Activated naive CD8-positive, alpha-beta T cell treated with anti-CD3 and anti-CD28 coated beads, Interleukin-2, amount 50 U/mL, for 24 hours (primary cell): ENCODE measurements around the gene KPNA4.
"Not testable (repeated sequence)": the region's sequence is repeated elsewhere in the genome, so short reads cannot be mapped to it uniquely, and the experiment has no call there.

Source experiments
- ATAC-seq: fragments of 150-1000 bp; cut with Tn5 transposase; one replicate; pipeline ENCODE4 v1.10.0; 2021
- DNase-seq: peaks from one replicate; pipeline ENCODE4 v3.0.0; 2021
- H3K27ac Mint-ChIP-seq: one replicate; pipeline ENCODE4 v1.8.0; 2021; ENCODE audit warnings: mild to moderate bottlenecking, mixed read lengths
- H3K27me3 Mint-ChIP-seq: one replicate; pipeline ENCODE4 v1.8.0; 2021; ENCODE audit warnings: mixed read lengths
- H3K36me3 Mint-ChIP-seq: one replicate; pipeline ENCODE4 v1.8.0; 2021; ENCODE audit warnings: low read depth, mixed read lengths
- H3K4me1 Mint-ChIP-seq: one replicate; pipeline ENCODE4 v1.8.0; 2021; ENCODE audit warnings: mixed read lengths
- H3K4me3 Mint-ChIP-seq: one replicate; pipeline ENCODE4 v1.8.0; 2021; ENCODE audit warnings: mild to moderate bottlenecking, moderate library complexity, mixed read lengths
- H3K9me3 Mint-ChIP-seq: one replicate; pipeline ENCODE4 v1.8.0; 2021; ENCODE audit warnings: mixed read lengths

KPNA4 gene

DNA sequence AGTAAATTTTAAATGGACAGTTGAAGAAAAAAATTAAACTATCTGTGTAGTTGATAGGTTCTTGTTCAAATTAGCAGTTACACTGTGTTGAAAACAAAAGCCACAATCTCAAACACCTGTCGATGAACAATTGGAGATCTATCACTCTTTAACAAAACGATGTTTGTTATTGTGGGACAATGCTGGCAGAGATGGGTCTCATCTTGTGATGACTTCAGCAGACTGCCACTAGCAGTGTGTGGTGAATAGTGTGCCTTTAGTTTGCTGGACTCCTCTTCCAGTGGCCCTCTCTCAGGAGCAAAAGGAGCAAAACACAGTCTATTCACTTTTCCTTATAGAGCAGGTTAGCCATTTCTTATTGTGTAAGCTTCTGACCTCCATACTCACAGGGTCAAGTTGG, 101.0 kb downstream of the KPNA4 start:
- H3K27ac Mint-ChIP-seq, result no peak overlapping the region
- H3K9me3 Mint-ChIP-seq, result peaks cover 7% of the 10 kb centered on the region
- H3K36me3 Mint-ChIP-seq, result no peaks in the 10 kb centered on the region
- H3K4me3 Mint-ChIP-seq, result no peak overlapping the region
- ATAC-seq (no peak), DNase-seq (no peak)
- peaks cover 8% of the 10 kb centered on the region for H3K27me3 Mint-ChIP-seq
- H3K4me1 Mint-ChIP-seq, result no peaks in the 10 kb centered on the region

DNA sequence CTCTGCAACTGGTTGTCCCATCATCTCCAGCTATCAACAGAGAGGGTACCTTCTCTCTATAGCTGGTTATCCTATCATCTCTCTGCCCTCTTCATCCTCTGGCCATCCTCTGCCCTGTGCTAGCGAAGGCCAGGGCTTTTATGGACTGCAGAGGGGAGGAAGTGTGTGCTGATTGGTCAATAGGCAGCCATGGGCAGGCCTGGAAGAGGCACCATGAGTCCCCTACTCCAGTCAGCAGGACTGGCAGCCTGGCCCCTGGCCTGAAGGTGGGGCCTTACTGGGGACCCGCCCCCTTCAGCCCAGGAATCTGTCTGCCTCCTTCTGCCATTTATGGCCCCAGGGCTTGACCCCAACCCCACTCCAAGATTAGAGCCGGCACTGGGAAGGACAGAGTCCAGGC, 105.3 kb downstream of the KPNA4 start:
- H3K9me3 Mint-ChIP-seq, result no peaks in the 10 kb centered on the region
- no peaks in the 10 kb centered on the region for H3K4me1 Mint-ChIP-seq
- H3K4me3 Mint-ChIP-seq, result no peak overlapping the region
- H3K36me3 Mint-ChIP-seq, result no peaks in the 10 kb centered on the region
- no peak overlapping the region for H3K27ac Mint-ChIP-seq
- ATAC-seq (no peak), DNase-seq (no peak)
- H3K27me3 Mint-ChIP-seq, result no peaks in the 10 kb centered on the region

DNA sequence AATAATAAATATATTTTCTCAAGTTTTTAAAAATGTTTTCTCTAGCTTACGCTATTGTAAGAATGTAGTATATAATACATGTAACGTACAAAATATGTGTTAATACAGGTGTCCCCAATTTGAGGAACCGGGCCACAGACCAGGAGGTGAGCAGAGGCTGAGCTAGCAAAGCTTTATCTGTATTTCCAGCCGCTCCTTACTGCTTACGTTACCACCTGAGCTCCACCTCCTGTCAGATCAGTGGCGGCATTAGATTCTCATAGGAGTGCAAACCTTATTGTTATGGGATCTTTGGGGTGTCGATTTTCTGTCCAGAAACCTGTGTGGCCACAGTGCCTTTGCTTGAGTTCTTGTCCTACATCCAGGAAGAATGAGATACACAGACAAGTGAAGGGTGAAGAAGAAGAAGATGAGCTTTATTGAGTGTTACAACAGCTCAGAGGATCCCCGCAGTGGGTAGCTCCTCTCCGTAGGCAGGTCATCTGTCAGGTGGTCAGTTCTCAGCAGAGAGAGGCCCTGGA, 105.9 kb downstream of the KPNA4 start:
- H3K4me1 Mint-ChIP-seq, result no peaks in the 10 kb centered on the region
- no peaks in the 10 kb centered on the region for H3K27me3 Mint-ChIP-seq
- no peaks in the 10 kb centered on the region for H3K9me3 Mint-ChIP-seq
- ATAC-seq (no peak), DNase-seq (no peak)
- no peak overlapping the region for H3K4me3 Mint-ChIP-seq
- H3K36me3 Mint-ChIP-seq, result no peaks in the 10 kb centered on the region
- no peak overlapping the region for H3K27ac Mint-ChIP-seq

DNA sequence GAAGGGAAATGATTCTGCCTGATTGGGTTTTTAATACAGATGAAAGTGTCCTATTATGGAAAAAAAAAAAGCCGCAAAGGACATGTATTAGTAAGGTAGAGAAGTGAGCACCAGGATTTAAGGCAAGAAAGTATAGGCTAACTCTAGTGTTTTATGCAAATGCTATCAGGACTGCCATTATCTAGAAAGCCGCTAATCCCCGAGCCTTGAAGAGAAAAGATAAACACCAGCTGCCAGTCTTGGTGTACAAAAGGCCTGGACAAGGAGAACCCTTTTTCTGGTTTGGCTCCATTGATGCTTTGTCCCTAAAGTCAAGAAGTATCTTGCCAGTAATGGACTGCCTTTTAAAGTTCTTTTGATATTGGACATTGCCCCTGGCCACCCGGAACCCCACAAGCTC, 107.2 kb downstream of the KPNA4 start:
- Mint-ChIP-seq H3K4me1 (no peaks in the 10 kb centered on the region), H3K4me3 (no peak overlapping the region), H3K27ac (no peak overlapping the region), H3K9me3 (no peaks in the 10 kb centered on the region), H3K36me3 (no peaks in the 10 kb centered on the region), H3K27me3 (no peaks in the 10 kb centered on the region)
- DNase-seq (no peak), ATAC-seq (no peak)

DNA sequence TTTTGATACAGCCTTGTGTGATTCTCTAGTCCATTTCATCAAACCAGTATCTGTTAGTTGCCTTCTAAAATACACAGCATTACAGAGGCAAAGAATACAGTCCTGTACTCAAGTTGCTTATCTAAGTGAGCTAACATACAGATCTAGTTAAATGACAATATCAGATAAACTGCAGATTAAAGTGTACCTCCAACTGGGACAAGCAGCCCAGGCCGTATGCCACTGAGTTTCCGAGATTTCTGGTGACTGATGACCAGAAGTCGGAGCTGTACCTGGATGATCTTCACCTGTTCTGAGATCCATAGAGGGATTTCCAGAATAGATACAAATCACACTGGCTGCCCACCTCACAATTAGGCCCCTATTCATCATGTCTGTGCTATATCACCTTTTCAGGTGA, 109.5 kb downstream of the KPNA4 start:
- DNase-seq (no peak), ATAC-seq (no peak)
- no peaks in the 10 kb centered on the region for H3K36me3 Mint-ChIP-seq
- no peaks in the 10 kb centered on the region for H3K27me3 Mint-ChIP-seq
- no peaks in the 10 kb centered on the region for H3K4me1 Mint-ChIP-seq
- no peak overlapping the region for H3K4me3 Mint-ChIP-seq
- no peak overlapping the region for H3K27ac Mint-ChIP-seq
- H3K9me3 Mint-ChIP-seq, result no peaks in the 10 kb centered on the region

DNA sequence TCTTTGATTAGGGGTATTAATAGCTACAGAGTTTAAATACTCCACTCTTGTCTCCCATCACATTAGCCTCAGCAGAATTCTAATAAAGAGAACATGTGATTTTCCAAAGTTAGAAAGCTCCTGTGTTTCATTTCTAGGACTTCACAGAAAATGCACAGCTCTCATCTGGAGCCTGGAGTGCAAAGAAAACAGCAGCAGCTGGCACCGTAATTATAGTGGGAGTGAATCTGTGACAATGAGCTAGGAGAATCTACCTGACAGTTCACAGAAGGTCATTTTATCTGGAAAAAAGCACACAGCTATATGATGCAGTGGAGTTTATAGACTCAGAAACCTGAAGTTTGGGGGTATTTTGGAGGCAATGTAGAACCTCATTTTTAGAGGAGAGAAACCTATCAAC, 110.4 kb downstream of the KPNA4 start:
- Mint-ChIP-seq H3K36me3 (peaks cover 4% of the 10 kb centered on the region), H3K9me3 (no peaks in the 10 kb centered on the region), H3K4me3 (no peak overlapping the region), H3K27me3 (no peaks in the 10 kb centered on the region), H3K27ac (no peak overlapping the region), H3K4me1 (peaks cover 8% of the 10 kb centered on the region)
- ATAC-seq, result no peak
- DNase-seq, result no peak

DNA sequence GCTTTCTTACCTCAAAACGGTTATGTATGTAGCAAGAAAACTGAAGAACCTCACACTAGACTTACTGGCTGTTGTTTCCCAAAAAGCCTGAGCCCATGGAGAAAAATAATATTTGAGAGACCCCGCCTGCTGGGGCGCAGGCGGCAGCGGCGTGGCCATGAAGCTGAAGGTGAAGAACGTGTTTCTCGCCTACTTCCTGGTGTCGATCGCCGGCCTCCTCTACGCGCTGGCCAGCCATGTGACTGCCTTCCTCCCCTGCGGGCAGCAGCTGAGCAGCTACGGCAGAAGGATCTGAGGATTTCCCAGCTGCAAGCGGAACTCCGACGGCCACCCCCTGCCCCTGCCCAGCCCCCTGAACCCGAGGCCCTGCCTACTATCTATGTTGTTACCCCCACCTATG, 113.1 kb downstream of the KPNA4 start:
- peaks cover 26% of the 10 kb centered on the region for H3K4me1 Mint-ChIP-seq
- H3K27me3 Mint-ChIP-seq, ATAC-seq, H3K4me3 Mint-ChIP-seq, H3K9me3 Mint-ChIP-seq, H3K27ac Mint-ChIP-seq, DNase-seq: not testable (repeated sequence)
- H3K36me3 Mint-ChIP-seq, result peaks cover 14% of the 10 kb centered on the region

DNA sequence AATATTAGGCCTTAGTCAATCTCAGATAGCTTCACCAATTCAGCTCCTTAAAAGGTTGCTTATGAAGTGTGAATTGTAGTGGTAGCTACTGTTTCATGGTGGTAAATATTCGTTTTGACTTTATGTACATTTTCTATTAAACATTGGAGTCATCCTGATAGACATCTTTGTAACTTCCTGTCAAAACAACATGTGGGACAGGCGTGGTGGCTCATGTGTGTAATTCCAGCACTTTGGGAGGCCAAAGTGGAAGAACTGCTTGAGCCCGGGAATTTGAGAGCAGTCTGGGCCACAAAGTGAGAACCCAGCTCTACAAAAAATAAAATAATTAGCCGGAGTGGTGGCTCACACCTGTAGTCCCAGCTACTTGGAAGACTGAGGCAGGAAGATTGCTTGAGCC, 113.8 kb downstream of the KPNA4 start:
- Mint-ChIP-seq H3K27me3 (no peaks in the 10 kb centered on the region), H3K9me3 (no peaks in the 10 kb centered on the region), H3K36me3 (peaks cover 18% of the 10 kb centered on the region), H3K27ac (no peak overlapping the region), H3K4me3 (no peak overlapping the region), H3K4me1 (peaks cover 30% of the 10 kb centered on the region)
- no peak for ATAC-seq
- DNase-seq, result no peak

DNA sequence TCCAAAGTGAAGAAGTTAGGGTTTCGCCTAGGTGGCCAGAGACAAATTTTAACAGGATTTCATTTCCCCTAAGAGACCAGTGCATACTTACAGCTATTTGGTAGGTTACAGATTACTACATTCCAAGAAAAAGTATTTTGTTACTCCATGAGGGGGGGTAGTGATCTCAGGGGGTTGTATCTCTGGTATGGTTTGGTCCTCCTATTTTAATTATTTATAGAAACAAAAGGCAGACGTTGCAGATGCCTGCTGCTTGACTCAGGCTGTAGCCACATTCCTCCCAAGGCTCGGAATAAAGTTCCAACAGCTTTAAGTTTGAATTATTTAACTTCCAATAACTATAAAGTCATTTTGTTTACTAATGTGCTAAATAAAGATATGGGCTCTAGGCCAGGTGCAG, 114.5 kb downstream of the KPNA4 start:
- ATAC-seq (no peak), DNase-seq (no peak)
- Mint-ChIP-seq H3K4me1 (peaks cover 35% of the 10 kb centered on the region), H3K4me3 (peak overlapping the region; percentile 97), H3K27me3 (no peaks in the 10 kb centered on the region), H3K36me3 (peaks cover 22% of the 10 kb centered on the region), H3K9me3 (no peaks in the 10 kb centered on the region), H3K27ac (peak overlapping the region; percentile 95)

DNA sequence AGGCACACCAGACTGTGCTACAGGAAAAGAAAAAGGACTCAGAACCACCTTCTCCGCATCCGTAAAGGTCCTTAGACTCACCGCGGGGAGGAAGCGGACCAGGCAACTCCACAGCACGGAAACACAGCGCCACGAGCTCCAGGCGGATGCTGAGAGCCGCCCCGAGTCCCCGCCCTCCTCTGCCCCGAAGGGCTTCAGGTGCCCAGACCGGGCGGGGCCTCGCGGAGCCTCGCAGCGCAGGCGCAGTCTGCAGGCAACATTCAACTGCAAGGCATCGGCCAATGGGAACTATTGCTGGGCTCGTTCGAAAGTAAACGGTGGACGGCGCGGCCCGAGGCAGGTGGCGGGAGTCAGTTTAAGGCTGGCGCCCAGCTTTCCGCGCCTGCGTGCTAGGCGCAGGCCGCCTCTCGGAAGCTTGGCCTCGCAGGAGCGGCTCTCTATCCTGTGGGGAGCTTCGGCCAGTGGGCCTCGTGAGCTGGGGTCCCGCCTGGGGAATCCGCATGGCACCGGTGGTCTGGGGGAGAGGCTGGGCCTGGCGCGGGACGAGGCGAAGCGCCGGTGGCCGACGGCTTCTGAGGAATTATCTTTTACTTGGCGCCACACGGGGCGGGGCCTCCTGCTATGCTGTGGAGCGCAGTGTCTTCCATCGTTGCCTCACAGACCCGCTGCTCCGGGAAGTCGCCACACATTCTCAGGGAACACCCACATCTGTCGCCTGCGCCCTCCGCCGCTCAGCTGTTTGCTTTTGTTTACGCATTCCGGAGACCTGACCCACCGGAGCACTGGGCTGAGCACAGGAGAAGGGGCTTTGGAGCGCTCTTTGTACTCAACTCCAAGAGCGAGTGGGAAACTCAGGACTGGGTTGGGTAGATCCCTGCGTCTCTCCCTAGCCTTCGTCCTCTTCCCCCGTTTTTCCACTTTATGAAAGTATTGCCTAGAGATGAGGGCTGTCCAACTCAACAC, 115.5 kb downstream of the KPNA4 start, which contains the start of gene TRIM59:
Gene TRIM59, minus strand, starts transcription at position 151 of the 963 bp plus-strand sequence. CDS start 10,603 bp downstream, outside the sequence.
- DNase-seq (peak; percentile 96), ATAC-seq (peak; percentile 97)
- Mint-ChIP-seq H3K27ac (peak within 1 kb of the TSS; percentile 95), H3K4me3 (peak within 1 kb of the TSS; percentile 97), H3K27me3 (no peaks in the 10 kb centered on the region), H3K36me3 (peaks cover 30% of the 10 kb centered on the region), H3K9me3 (no peaks in the 10 kb centered on the region), H3K4me1 (peaks cover 39% of the 10 kb centered on the region)

DNA sequence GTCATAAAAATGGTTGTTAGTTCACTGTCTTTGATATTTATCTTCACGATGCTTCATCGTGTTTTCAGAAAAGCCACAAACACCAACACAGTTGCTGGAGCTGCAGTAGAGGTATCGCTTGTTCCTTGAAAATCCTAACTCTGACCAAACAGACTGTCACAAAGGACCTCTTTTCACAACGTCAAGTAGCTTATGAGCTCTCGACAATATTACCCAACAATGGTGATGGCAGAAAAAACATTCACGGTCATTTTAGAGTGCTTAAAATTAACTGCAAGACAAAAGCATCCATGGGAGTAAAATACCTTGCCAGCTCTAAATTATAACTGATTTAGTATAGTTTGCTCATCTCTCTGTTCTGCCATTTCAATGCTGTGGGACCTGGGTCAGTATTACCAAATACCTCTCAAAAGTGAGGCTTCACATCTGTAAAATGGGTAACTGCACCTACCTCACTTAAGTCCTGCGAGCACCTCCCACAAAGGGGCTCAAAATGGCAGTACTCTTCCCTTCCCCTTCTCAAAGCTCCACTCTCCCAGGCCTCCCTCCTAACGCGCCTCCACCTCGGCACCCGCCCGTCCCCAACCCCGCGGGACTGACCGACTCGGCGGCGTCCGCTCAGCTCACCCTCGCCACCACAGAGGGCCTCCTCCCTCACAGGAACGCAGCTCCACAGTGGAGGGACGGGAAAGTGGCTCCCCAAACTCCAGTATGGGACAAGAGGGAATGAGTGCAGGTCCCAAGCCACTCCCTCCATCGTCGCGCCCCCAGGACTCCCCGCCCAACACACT, 116.3 kb downstream of the KPNA4 start:
- peaks cover 36% of the 10 kb centered on the region for H3K36me3 Mint-ChIP-seq
- H3K4me3 Mint-ChIP-seq, result peak overlapping the region; percentile 97
- peaks cover 44% of the 10 kb centered on the region for H3K4me1 Mint-ChIP-seq
- H3K27ac Mint-ChIP-seq, result peak overlapping the region; percentile 95
- ATAC-seq (peak; percentile 42), DNase-seq (no peak)
- H3K27me3 Mint-ChIP-seq, result no peaks in the 10 kb centered on the region
- H3K9me3 Mint-ChIP-seq, result no peaks in the 10 kb centered on the region

DNA sequence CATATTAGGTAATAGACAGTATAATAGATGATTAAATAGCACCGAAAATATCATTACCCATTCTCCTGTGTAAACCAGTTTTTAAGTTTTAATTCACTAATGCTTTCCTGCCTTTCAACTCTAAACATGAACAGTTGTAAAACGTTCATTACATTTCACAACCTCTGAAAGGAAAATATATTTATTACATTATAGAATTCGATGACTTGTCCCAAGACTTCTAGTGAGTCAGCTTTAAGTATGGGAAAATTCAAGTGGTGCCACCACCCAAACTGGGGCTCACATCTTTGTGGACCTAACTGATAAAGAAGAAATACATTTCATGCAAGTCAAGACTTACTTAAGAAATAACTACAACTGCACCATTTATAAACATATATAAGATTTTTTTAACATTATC, 117.8 kb downstream of the KPNA4 start:
- ATAC-seq (no peak), DNase-seq (no peak)
- Mint-ChIP-seq H3K4me3 (peak overlapping the region; percentile 97), H3K4me1 (peaks cover 47% of the 10 kb centered on the region), H3K27me3 (no peaks in the 10 kb centered on the region), H3K9me3 (no peaks in the 10 kb centered on the region), H3K27ac (no peak overlapping the region), H3K36me3 (peaks cover 48% of the 10 kb centered on the region)

DNA sequence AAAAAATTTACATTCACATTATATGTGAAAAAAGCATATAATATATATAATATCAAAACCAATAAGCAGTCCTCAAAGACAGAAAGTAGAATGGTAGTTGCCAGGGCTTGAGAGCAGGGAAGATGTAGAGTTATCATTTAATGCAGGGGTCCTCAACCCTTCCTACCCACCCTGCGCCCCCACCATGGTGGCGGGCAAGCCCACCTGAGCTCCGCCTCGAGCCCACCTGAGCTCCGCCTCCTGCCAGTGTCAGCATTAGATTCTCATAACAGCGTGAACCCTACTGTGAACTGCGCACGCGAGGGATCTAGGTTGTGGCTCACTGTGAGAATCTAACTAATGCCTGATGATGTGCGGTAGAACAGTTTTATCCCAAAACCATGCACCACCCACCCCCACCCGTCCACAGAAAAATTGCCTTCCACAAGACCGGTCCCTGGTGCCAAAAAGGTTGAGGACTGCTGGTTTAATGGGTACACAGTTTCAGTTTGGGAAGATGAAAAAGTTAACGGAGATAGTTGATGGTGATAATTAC, 118.8 kb downstream of the KPNA4 start:
- Mint-ChIP-seq H3K4me1 (peaks cover 54% of the 10 kb centered on the region), H3K4me3 (no peak overlapping the region), H3K27ac (no peak overlapping the region), H3K9me3 (no peaks in the 10 kb centered on the region), H3K36me3 (peaks cover 54% of the 10 kb centered on the region), H3K27me3 (no peaks in the 10 kb centered on the region)
- ATAC-seq (no peak), DNase-seq (no peak)

DNA sequence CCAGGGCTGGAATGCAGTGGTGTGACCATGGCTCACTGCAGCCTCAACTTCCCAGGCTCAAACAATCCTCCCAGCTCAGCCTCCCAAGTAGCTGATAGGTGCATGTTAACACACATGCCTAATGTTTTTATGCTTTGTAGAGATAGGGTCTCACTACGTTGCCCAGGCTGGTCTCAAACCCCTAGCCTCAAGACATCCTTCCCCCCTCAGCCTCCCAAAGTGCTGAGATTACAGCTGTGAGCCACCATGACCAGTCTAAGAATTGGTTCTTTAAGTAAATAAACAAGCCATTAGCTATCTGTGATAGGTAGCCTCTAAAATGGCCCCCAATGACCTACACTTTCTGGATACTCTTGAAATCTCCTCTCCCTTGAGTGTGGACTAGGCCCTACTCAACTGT, 119.5 kb downstream of the KPNA4 start:
- no peak overlapping the region for H3K27ac Mint-ChIP-seq
- peaks cover 54% of the 10 kb centered on the region for H3K4me1 Mint-ChIP-seq
- H3K4me3 Mint-ChIP-seq, result no peak overlapping the region
- H3K9me3 Mint-ChIP-seq, result no peaks in the 10 kb centered on the region
- ATAC-seq (no peak), DNase-seq (no peak)
- H3K36me3 Mint-ChIP-seq, result peaks cover 56% of the 10 kb centered on the region
- no peaks in the 10 kb centered on the region for H3K27me3 Mint-ChIP-seq
